ENCODE data around the gene PRR33.
"Not testable (repeated sequence)": the region's sequence is repeated elsewhere in the genome, so short reads cannot be mapped to it uniquely, and the experiment has no call there.

The PRR33 gene

GRCh38 chr11:1875851-1876301, 15.8 kb downstream of the PRR33 start:
- DNase-seq (ENCODE audit: low read depth in 2 of 2) = not testable (repeated sequence)

DNA sequence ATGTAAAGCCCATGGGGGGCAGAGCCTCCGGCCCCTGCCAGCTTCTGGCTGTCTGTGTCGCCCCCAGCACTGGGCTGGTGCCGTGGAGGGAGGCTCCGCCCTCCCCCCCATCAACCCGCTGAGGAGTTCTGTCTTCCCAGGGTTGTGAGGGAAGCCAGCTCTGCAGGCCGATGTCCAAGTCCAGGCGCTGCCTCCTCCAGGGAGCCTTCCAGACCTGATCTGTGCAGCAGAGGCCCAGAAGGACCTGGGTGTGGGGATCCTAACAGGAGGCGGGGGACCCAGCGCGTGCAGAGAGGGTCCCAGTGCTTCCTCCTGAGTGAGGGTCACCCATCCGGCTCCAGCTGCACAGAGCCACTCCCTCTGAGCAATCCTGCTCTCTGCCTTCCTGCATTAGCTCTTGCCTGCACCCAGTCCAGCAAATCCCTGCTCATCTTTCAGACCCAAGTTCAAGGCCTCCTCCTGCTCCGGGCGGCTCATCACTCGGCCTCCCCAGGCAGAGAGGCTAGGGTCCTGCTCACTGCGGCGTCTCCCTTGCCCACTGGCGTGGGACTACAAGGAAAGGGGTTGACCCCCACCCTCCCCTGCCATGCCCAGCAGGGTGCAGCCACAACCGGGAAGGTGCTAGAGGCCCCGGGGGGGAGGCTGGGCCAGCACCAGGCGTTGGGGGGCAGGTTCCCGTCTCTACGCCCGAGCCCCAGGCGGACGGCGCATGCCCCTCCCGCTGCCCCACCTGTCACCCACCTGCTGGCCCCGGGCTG, 16.4 kb downstream of the PRR33 start:
- no peak for DNase-seq (ENCODE audit: low read depth in 2 of 2)

DNA sequence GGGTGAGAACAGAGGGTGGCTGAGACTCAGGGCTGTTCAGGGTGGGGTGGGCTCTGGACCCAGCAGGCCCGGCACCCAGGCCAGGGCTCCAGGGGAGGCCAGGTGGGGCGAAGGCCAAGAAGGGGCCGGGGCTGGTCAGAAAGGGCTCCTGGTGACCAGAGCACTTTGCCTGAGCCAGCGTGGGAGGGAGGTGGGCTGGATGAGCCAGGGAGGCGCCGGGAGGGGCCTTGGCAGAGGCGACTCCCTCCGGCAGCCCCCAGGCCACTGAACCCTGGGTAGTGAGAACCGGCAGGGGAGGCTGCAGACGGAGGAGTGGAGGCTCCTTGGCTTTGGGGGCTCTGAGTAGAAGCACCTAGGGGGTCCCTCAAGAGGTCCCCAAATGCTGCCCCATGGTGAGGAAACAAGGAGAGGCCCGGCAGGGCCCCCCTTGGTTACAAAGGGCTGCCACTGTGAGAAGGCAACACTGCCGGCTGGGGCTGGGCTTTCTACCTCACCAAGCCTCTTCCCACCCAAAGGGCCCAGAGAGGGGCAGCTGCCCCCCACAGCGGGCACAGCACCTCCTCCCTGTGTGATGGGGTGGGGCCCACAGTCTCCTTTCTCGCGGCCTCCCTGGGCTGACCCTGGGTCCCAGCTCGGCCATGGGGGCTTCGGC, 17.1 kb downstream of the PRR33 start:
- not testable (repeated sequence) for DNase-seq (ENCODE audit: low read depth in 2 of 2)

GRCh38 chr11:1873813-1874150, 17.9 kb downstream of the PRR33 start:
- not testable (repeated sequence) for DNase-seq (ENCODE audit: low read depth in 2 of 2)

DNA sequence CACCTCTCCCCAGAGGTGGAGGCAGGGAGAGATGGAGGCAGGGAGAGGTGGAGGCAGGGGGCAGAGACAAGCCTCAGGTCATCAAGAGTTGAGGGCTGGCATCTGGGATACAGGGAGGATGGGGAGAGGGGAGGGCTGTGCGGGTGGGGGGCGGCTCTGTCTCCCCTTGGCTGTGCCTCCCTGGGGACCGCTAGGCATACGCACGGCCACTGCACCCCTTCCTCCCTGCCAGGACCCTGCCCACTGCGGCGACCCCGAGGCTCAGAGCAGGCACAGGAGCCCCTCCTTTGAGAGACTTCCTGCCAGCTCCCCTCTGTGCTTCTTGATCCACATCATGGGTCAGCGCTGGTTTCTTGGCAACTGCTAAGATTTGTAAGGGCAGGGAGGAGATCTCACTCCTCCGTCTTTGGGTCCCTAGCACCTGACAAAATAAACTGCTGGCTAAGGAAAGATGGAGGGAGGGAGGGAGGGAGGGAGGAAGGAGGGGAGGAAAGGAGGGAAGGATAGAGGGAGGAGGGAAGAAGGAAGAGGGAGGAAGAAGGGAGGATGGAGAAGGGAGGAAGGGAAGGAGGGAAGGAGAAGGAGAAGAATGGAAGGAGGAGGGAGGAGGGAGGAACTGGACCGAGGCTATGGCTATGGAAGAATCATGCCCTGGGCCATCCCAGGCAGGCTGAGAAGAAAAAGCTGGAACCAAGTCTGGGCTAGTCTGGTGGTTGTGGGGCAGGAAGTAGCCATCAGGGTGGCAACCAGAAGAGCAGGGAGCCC, 18.5 kb downstream of the PRR33 start:
- DNase-seq (ENCODE audit: low read depth in 2 of 2) = no peak

- DNase-seq (ENCODE audit: low read depth in 2 of 2) = no peak
These were observed 19.3 kb downstream of the PRR33 start for GRCh38 chr11:1872267-1872985.

DNA sequence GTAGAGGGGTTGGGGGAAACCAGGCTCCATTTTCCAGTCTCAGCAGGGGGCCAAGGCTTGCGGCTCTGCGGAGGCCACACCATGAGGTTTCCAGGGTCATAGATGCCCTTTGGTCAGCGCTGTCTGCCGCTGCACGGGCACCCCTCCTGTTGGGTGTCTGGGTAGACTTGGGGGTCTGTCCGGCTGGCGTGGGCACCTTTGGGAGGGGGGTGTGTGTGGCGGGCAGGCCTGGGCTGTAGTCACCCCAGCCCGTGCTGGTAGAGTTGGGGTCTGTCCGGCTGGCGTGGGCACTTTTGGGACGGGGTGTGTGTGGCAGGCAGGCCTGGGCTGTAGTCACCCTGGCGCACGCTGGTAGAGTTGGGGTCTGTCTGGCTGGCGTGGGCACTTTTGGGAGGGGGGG, 20.2 kb downstream of the PRR33 start:
- DNase-seq (ENCODE audit: low read depth in 2 of 2) = no peak

- peak in 1 of 2 donors; percentile 23 for DNase-seq (ENCODE audit: low read depth in 2 of 2)
These were observed 20.8 kb downstream of the PRR33 start for GRCh38 chr11:1870721-1871466.

DNA sequence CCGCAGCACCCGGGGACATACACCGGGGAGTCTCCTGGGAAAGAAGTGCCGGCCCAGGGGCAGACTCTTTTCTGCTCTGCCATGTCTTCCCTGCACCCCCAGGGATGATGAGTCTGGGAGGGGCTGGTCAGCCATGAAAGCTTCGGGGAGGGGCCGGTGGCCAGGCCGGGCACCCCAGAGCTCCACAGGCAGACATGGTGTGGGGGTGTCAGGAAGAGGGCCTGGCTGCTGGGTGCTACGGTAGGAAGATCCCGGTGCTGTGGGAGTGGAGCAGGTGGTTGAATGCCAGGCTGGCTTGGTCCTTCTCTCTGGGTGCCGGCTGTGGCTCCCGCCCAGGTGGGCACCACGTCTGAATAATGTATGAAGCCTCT, 21.4 kb downstream of the PRR33 start:
- DNase-seq (ENCODE audit: low read depth in 2 of 2) = no peak

DNA sequence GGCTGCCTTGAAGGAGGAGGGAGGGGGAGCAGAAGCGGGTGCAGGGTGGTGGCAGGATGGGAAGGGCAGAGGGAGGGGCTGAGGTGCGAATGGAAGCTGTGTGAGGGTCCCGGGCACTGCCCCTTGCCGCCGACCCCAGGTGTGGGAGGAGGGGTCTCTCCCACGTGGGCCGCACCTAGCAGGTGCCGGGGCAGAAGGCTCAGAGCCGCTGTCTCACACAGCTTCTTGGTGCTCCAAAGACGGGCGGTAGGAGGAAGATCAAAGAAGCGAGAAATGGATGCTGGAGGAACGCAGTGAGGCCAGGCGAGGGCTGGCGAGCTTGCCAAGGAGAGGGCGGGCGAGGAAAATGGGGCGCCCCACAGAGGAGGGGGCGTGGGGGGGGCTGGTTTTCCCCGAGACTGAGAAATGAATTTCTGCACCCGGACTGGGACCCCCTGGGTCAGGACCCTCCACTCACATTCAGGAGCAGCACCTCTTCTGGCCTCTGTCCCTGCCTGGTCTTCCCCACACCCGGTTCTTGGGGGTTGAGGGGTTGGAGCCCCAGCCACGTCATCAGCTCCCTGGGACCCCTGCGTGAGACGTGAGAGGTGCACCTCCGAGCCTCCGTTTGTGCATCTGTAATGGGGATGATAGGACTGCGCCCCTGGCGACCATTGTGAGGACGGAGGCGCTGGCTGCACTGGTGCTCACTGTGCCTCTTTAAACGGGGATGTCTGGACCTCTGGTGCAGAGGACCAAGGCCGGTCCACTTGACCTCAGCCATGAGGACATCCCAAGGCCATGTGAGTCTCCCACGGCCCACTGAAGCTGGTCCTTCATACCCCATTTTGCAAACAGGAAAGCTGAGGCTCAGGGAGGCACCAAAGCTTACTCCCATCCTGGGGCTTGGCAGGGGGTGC, 22.0 kb downstream of the PRR33 start:
- DNase-seq (ENCODE audit: low read depth in 2 of 2) = no peak

DNA sequence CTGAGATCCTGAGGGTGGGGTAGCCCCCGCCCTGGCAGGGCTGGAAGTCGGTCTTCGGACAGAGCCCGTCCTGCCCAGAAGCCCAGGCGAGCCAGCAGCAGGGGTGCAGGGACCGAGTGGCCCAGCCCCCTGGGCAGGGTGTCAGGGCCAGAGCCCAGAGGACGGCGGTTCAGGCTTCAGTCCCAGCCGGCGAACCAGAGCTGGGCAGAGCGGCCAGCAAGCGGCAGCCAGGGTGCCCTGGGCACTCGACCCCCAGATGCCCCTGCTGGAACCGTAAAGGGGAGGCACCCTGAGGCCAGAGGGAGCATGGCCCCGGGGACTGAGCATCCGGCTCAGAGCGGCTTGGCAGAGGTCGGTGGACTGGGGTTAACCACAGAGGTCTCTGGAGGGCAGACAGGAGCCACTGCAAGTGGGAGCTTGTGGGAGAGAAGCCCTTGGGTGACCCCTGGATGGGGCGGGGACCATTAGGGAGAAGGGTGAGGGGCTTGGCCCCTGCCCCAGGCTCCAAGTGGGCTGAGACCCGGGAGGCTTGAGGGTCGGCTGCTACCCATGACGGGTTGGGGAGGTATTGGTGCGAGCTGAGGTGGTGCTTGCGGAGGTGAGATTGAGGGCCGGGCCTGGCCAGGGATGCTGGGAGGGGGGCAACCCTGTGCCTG, 22.9 kb downstream of the PRR33 start:
- DNase-seq (ENCODE audit: low read depth in 2 of 2) = no peak

GRCh38 chr11:1868056-1868635, 23.5 kb downstream of the PRR33 start:
- DNase-seq (ENCODE audit: low read depth in 2 of 2) = no peak

GRCh38 chr11:1867381-1867780, 24.3 kb downstream of the PRR33 start:
- DNase-seq (ENCODE audit: low read depth in 2 of 2) = no peak

- no peak for DNase-seq (ENCODE audit: low read depth in 2 of 2)
These were observed 24.9 kb downstream of the PRR33 start for GRCh38 chr11:1866776-1867175.

DNA sequence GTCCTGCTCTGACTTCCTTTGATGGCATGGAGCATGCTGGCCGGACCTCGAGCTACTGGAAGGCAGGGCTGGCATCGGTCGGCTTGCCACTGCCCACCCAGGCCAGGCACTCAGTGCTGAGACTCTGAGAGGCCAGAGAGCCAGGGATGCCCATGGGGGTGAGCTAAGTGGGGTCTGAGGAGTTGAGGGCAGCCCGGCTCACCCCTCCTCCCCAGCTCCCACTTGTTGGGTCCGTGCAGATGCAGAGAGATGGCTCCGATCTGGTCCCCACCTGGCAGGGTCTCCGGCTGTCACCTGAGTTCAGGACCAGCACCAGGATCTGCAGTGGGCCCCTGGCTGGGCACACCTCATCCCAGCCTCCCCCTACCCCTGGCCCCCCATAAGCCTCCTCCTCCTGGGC, 25.5 kb downstream of the PRR33 start:
- DNase-seq (ENCODE audit: low read depth in 2 of 2) = no peak

DNA sequence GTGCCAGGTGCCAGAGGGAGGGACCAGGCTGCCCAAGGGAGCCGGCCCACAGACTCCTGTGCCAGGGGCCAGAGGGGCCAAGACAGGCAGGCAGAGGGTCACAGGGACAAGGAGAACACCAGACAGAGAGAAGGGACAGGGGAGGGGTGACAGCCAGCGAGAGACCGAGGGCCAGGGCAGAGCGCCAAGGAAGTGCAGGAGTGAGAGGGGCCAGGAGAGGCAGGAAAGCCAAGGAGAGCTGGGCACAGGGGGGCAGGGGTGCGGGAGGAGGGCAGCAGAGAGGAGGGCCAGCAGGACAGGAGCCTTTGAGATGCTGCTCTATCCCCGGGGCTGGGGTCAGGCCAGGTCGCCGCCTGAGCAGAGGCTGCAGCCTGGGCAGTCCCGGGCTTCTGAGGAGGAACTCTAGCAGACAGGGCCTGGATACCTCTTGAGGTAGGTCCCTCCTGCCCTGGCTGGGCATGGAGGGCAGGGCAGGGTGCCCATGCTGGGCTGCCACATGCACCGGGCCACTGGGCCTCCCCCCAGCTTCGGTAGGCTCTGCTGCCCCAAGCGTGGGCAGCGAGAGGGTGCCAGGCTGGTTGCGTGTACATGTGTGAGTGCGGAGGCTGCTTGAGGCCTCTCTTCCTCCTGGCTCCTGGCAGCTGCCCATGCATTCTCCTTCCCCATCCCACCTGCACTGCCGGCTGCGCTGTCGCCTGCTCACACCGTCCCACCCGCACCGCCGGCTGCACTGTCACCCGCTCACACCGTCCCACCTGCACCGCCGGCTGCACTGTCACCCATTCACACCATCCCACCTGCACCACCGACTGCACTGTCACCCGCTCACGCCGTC, 26.6 kb downstream of the PRR33 start:
- no peak for DNase-seq (ENCODE audit: low read depth in 2 of 2)

DNA sequence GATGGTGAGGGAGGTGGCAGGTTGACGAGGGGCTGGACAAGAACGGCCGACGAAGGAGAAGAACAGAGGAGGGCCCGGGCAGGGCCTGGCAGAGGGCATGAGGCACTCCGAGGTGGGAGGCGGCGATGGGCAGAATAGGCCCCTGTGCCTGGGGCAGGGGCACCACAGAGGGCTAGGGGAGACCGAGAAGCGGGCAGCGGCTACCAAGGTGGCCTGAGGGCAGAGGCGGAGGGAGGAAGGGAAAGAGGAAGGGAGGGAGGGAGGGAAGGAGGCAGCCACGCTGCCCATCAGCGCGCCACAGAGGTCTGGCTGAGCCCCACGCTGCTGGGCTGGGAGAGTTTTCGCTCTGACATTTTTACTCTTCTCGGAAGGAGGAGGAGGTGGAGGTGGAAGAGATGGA, 27.5 kb downstream of the PRR33 start:
- DNase-seq (ENCODE audit: low read depth in 2 of 2) = no peak

GRCh38 chr11:1863352-1864216, 28.1 kb downstream of the PRR33 start:
- no peak for DNase-seq (ENCODE audit: low read depth in 2 of 2)

Measured in stimulated activated CD4-positive, alpha-beta T cell treated with anti-CD3 and anti-CD28 coated beads, Interleukin-1b, Interleukin-23, amount 100 ng/mL, for 4 hours (primary cell).